ENCODE measurements around the gene PSMB8.
"Not testable (repeated sequence)": the region's sequence is repeated elsewhere in the genome, so short reads cannot be mapped to it uniquely, and the experiment has no call there.

PSMB8 gene

DNA sequence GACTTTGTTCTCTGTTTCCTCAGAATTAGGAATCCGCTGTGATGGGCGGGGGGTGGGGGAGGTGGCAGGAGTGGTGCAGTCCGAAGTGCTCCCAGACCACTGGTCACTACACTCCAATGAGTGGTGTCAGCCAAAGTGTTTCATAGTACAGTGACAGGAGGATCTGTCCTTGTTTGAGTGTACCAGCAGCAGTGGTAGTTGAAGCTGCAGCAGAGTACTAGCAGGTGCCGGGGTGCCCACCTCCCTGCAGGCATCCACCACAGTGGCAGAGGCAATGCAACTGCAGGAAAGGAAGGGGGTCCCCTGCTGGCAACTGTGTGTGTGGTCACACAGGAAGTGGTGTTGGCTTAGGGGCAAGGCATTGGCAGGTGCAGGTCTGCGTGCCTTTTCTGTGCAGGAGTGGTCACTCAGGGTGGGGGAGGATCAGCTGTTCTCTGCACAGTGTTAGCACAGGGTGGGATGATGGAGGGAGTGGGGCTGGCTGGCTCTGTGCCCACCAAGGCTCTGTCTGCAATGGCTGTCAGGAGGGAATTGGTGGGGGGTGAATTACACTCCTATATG lies 36.7 kb downstream of the PSMB8 start:
- CTCF ChIA-PET = interaction anchor here (0.5 to 3.6 kb wide), 6 partner anchors 16 to 1193 kb away, joined by 3 to 24 read pairs (median 4); no protein-coding TSS in a partner anchor
- POLR2A ChIA-PET = no interaction called here
- TF ChIP-seq ZNF24 (tag by site-specific recombination; IDR thresholded peaks at IDR 0.05) (no peak), ZNF10 (tag by site-specific recombination; IDR thresholded peaks at IDR 0.05) (peak; percentile 52; the same call in 1 of the 2 replicates)
- Histone ChIP-seq H3K27ac (ENCODE audit: extremely low read depth, low read depth, low read length) (no peak overlapping the region), H3K36me3 (ENCODE audit: control insufficient read depth in 2 of 2, insufficient read depth in 1 of 2, low read length in 2 of 2) (no peaks in the 10 kb centered on the region), H3K4me3 (ENCODE audit: low read depth, low read length) (no peak overlapping the region), H3K9me3 (ENCODE audit: control insufficient read depth, insufficient read depth, low read depth, low read length) (no peaks in the 10 kb centered on the region), H3K4me1 (ENCODE audit: control insufficient read depth, insufficient read depth, low read length) (no peaks in the 10 kb centered on the region)

DNA sequence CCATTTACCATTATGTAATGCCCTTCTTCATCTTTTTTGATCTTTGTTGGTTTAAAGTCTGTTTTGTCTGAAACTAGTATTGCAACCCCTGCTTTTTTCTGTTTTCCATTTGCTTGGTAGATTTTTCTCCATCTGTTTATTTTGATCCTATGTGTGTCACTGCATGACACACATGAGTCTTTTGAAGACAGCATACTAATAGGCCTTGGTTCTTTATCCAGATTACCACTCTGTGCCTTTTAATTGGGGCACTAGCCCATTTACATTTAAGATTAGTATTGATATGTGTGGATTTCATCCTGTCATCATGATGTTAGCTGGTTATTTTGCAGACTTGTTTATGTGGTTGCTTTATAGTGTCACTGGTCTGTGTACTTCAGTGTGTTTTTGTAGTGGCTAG lies 38.4 kb downstream of the PSMB8 start:
- POLR2A ChIA-PET; H3K4me3 ChIP-seq (ENCODE audit: low read depth, low read length); H3K36me3 ChIP-seq (ENCODE audit: control insufficient read depth in 2 of 2, insufficient read depth in 1 of 2, low read length in 2 of 2); H3K4me1 ChIP-seq (ENCODE audit: control insufficient read depth, insufficient read depth, low read length); H3K27ac ChIP-seq (ENCODE audit: extremely low read depth, low read depth, low read length); H3K9me3 ChIP-seq (ENCODE audit: control insufficient read depth, insufficient read depth, low read depth, low read length): not testable (repeated sequence)
- CTCF ChIA-PET = interaction anchor here (1.3 to 2.8 kb wide), 4 partner anchors 22 to 392 kb away, joined by 3 to 15 read pairs (median 4); no protein-coding TSS in a partner anchor

DNA sequence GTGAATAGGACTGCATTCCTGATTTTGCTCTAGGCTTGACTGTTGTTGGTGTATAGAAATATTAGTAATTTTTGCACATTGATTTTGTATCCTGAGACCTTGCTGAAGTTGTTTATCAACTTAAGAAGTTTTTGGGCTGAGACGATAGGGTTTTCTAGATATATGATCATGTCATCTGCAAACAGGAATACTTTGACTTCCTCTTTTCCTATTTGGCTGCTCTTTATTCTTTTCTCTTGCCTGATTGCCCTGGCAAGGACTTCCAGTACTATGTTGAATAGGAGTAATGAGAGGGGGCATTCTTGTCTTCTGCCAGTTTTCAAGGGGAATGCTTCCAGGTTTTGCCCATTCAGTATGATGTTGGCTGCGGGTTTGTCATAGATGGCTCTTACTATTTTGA lies 40.4 kb downstream of the PSMB8 start:
- CTCF ChIA-PET = interaction anchor here (0.7 to 2.8 kb wide), 7 partner anchors 9 to 67 kb away, joined by 3 to 15 read pairs (median 3); partner anchors contain the start of gene TAP2
- Histone ChIP-seq H3K4me1 (ENCODE audit: control insufficient read depth, insufficient read depth, low read length) (no peaks in the 10 kb centered on the region), H3K4me3 (ENCODE audit: low read depth, low read length) (no peak overlapping the region), H3K36me3 (ENCODE audit: control insufficient read depth in 2 of 2, insufficient read depth in 1 of 2, low read length in 2 of 2) (no peaks in the 10 kb centered on the region), H3K27ac (ENCODE audit: extremely low read depth, low read depth, low read length) (no peak overlapping the region), H3K9me3 (ENCODE audit: control insufficient read depth, insufficient read depth, low read depth, low read length) (no peaks in the 10 kb centered on the region; the same call in 1 of the 2 replicates)
- POLR2A ChIA-PET = no interaction called here
- TF ChIP-seq ZNF549 (tag by site-specific recombination; IDR thresholded peaks at IDR 0.05) (no peak), ZNF239 (tag by site-specific recombination; IDR thresholded peaks at IDR 0.05) (no peak), ZNF426 (tag by site-specific recombination; IDR thresholded peaks at IDR 0.05) (no peak), ZNF169 (tag by site-specific recombination; IDR thresholded peaks at IDR 0.05) (no peak), ZNF747 (tag by site-specific recombination; IDR thresholded peaks at IDR 0.05) (no peak), YY1 (tag by site-specific recombination; IDR thresholded peaks at IDR 0.05) (no peak), ZFP69B (tag by site-specific recombination; IDR thresholded peaks at IDR 0.05) (no peak), ZNF175 (tag by site-specific recombination; IDR thresholded peaks at IDR 0.05) (no peak), MYNN (tag by site-specific recombination; IDR thresholded peaks at IDR 0.05; ENCODE audit: borderline replicate concordance) (no peak), ZNF335 (tag by site-specific recombination; conservative IDR thresholded peaks at IDR 0.05) (no peak), SP7 (tag by site-specific recombination; IDR thresholded peaks at IDR 0.05) (no peak), ZNF514 (tag by site-specific recombination; IDR thresholded peaks at IDR 0.05) (no peak)
- TF ChIP-seq, protein P1, sequence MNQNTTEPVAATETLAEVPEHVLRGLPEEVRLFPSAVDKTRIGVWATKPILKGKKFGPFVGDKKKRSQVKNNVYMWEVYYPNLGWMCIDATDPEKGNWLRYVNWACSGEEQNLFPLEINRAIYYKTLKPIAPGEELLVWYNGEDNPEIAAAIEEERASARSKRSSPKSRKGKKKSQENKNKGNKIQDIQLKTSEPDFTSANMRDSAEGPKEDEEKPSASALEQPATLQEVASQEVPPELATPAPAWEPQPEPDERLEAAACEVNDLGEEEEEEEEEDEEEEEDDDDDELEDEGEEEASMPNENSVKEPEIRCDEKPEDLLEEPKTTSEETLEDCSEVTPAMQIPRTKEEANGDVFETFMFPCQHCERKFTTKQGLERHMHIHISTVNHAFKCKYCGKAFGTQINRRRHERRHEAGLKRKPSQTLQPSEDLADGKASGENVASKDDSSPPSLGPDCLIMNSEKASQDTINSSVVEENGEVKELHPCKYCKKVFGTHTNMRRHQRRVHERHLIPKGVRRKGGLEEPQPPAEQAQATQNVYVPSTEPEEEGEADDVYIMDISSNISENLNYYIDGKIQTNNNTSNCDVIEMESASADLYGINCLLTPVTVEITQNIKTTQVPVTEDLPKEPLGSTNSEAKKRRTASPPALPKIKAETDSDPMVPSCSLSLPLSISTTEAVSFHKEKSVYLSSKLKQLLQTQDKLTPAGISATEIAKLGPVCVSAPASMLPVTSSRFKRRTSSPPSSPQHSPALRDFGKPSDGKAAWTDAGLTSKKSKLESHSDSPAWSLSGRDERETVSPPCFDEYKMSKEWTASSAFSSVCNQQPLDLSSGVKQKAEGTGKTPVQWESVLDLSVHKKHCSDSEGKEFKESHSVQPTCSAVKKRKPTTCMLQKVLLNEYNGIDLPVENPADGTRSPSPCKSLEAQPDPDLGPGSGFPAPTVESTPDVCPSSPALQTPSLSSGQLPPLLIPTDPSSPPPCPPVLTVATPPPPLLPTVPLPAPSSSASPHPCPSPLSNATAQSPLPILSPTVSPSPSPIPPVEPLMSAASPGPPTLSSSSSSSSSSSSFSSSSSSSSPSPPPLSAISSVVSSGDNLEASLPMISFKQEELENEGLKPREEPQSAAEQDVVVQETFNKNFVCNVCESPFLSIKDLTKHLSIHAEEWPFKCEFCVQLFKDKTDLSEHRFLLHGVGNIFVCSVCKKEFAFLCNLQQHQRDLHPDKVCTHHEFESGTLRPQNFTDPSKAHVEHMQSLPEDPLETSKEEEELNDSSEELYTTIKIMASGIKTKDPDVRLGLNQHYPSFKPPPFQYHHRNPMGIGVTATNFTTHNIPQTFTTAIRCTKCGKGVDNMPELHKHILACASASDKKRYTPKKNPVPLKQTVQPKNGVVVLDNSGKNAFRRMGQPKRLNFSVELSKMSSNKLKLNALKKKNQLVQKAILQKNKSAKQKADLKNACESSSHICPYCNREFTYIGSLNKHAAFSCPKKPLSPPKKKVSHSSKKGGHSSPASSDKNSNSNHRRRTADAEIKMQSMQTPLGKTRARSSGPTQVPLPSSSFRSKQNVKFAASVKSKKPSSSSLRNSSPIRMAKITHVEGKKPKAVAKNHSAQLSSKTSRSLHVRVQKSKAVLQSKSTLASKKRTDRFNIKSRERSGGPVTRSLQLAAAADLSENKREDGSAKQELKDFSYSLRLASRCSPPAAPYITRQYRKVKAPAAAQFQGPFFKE (tag by site-specific recombination; IDR thresholded peaks at IDR 0.05; ENCODE audit: borderline replicate concordance) = no peak
- TF ChIP-seq, protein P2, sequence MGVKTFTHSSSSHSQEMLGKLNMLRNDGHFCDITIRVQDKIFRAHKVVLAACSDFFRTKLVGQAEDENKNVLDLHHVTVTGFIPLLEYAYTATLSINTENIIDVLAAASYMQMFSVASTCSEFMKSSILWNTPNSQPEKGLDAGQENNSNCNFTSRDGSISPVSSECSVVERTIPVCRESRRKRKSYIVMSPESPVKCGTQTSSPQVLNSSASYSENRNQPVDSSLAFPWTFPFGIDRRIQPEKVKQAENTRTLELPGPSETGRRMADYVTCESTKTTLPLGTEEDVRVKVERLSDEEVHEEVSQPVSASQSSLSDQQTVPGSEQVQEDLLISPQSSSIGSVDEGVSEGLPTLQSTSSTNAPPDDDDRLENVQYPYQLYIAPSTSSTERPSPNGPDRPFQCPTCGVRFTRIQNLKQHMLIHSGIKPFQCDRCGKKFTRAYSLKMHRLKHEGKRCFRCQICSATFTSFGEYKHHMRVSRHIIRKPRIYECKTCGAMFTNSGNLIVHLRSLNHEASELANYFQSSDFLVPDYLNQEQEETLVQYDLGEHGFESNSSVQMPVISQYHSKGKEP (tag by site-specific recombination; IDR thresholded peaks at IDR 0.05) = no peak
- TF ChIP-seq, protein P3, sequence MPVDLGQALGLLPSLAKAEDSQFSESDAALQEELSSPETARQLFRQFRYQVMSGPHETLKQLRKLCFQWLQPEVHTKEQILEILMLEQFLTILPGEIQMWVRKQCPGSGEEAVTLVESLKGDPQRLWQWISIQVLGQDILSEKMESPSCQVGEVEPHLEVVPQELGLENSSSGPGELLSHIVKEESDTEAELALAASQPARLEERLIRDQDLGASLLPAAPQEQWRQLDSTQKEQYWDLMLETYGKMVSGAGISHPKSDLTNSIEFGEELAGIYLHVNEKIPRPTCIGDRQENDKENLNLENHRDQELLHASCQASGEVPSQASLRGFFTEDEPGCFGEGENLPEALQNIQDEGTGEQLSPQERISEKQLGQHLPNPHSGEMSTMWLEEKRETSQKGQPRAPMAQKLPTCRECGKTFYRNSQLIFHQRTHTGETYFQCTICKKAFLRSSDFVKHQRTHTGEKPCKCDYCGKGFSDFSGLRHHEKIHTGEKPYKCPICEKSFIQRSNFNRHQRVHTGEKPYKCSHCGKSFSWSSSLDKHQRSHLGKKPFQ (tag by site-specific recombination; IDR thresholded peaks at IDR 0.05) = no peak
- TF ChIP-seq, protein P4, sequence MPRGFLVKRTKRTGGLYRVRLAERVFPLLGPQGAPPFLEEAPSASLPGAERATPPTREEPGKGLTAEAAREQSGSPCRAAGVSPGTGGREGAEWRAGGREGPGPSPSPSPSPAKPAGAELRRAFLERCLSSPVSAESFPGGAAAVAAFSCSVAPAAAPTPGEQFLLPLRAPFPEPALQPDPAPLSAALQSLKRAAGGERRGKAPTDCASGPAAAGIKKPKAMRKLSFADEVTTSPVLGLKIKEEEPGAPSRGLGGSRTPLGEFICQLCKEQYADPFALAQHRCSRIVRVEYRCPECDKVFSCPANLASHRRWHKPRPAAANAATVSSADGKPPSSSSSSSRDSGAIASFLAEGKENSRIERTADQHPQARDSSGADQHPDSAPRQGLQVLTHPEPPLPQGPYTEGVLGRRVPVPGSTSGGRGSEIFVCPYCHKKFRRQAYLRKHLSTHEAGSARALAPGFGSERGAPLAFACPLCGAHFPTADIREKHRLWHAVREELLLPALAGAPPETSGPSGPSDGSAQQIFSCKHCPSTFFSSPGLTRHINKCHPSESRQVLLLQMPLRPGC (tag by site-specific recombination; IDR thresholded peaks at IDR 0.05) = no peak
